ENCODE measurements around the gene FTH1. TPM values are rescaled to one million over a fixed set of nuclear protein-coding genes. Genes with fewer than 3 reads are reported as not detected.

Gene FTH1
- total and polyA plus RNA-seq, 2 of the 8 experiments (the other 6 are each of a cell fraction or from before 2014, with no cell fraction given) = 1,153 to 1,461 TPM

- TF ChIP-seq CTCF (IDR thresholded peaks at IDR 0.05; ENCODE audit: control extremely low read depth in 1 of 3, insufficient read depth in 1 of 3, low read depth in 1 of 3, low read length in 3 of 3) = peak; percentile 23 to 55 (median 37); a peak in 3 of 4 replicates
- TF ChIP-seq SIX5 (IDR thresholded peaks at IDR 0.05; ENCODE audit: low read depth, low read length) = no peak
- TF ChIP-seq RNF2 (IDR thresholded peaks at IDR 0.05; ENCODE audit: borderline replicate concordance, low read depth, low read length, missing control alignments, poor library complexity, severe bottlenecking) = no peak
- TF ChIP-seq GABPA (IDR thresholded peaks at IDR 0.05; ENCODE audit: borderline replicate concordance, insufficient read depth, low read length) = no peak
These were observed 29.5 kb upstream of the FTH1 start (continued) for GRCh38 chr11:61996933-61997332.

All from H1 (cell line).